ENCODE data around the gene CD200. TPM values are rescaled to one million over a fixed set of nuclear protein-coding genes. Genes with fewer than 3 reads are reported as not detected.

The CD200 gene
- polyA plus RNA-seq, 3 donors = 2.6 to 25.7 (median 13.0) TPM

DNA sequence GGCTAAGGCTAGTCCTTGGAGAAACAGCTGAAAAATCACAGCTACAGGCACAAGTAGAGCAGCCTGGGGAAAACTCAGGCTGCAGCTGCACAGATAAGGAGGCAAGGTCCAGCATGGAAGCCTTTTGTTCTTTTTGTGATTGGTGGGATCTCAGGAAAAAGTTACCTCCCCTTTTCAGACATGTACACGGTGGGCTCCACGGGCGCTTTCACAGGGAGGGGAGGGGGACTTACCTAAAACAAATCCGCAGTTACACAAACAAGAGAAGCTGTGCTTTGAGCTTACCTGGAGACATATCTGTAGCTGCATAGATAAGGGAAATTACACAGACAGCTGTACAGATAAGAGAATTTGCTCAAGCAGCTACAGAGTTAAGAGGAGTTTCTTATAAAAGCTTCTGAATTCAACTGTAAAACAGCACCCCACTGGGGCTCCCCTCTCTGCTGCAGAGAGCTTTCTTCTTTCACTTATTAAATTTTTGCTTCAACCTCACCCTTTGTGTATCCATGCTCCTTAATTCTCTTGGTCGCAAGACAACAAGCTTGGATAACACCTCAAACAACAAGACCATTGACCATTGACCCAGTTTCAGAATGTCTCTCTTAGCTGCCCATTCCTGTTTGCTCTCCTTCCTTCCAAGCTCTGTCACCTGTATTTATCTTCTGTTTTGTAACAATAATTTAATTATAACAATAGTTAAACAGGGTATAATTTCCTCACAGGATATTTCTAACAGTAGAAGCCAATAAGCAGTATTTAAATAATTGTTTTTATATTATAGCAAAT is 10.9 kb upstream of the CD200 start:
- no peak overlapping the region for H3K27ac ChIP-seq (ENCODE audit: low read depth, low read length)
- 17 to 62% (median 62%) methylated on average over 5 of the region's 5 CpGs for WGBS, 3 donors

DNA sequence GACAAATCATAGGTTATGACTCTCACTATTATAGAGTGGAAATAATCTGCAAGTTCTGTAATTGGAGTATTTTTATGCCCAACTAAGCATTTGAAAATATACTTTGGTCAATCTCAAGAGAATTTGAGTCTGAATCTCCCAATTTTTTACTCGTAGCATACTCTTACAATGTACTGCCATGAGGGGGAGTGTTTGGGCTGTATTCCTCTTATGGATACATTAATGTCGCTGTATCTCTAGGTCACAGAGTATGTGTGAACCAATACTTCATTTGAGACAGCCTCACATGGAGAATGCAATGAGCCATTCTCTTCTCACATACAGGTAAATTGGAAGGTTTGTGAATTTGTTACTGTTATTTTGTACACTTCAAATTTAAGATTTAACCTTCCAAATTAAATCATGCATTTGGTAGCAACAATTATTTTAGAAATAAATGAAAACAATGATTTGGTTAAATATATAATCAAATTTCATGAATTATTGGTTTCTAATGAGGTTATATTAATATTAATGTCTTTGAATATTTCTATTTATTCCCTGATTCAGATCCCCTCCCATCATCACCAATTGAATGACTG is 5.5 kb upstream of the CD200 start:
- H3K27ac ChIP-seq (ENCODE audit: low read depth, low read length) = no peak overlapping the region
- WGBS, 3 donors = 0 to 10% (median 2%) methylated on average over 2 of the region's 2 CpGs

DNA sequence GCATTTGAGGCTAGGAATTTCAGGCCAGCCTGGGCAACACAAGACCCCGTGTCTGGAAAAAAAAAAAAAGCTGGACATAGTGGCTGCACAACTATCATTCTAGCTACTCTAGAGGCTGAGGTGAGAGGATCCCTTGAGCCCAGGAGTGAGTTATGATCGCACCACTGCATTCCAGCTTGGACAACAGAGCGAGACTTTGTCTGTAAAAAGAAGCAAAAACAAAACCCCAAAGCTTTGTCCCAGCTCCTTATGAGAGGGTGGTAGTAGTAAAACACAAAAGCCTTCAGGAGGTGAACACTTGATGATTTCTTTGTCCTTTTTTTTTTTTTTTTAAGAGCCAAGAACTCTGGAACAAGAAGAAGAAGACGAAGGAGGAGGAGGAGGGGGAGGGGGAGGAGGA is 1.1 kb upstream of the CD200 start:
- WGBS, 3 donors = 84 to 100% (median 96%) methylated on average over 3 to 4 of the region's 4 CpGs
- no peak overlapping the region for H3K27ac ChIP-seq (ENCODE audit: low read depth, low read length)

DNA sequence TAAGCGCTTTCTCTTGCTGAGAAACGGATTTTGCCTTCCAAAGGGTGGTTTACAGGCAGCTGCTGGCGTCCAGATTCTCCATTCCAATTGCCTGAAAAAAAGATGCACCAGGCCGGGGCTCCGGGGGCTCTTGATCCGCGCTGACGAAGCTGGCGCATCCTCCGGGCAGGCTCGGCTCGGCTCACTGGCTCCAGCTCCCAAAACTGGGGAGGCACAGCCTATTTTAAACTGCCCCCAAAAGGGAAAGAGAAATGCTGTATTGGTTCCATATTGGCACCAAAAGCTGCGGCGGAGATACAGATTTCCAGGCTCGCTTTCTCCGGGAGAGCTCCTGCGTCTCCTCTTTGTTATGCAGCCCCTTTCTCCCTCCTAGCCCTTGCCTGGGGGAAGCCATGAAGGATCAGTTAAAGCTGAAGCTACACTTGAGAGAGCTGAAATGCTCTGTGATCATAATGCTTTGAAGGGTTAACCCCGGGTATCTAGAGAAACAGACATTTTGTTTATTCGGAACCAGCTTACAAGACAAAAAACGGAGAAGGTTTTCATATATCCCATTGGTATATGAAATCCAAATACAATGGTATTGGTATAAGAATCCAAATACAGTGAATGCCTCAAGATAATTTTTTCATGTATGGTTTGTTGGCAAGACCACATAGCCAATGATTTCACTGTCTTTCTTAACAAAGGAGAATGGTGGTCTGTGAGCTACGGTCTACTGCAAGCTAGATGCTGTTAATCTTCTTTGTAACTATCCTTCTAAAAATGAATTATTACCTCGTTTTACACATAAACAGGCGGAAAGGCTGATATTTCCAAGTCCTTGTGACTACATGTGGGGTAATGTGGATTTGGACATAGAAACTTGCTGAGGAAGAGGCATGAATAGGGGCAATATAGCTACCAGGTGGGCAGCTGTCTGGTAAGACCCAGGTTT is 693 bp downstream of the CD200 start:
- WGBS, 3 donors = 3 to 13% (median 4%) methylated on average over 23 of the region's 23 CpGs
- no peak overlapping the region for H3K27ac ChIP-seq (ENCODE audit: low read depth, low read length)

DNA sequence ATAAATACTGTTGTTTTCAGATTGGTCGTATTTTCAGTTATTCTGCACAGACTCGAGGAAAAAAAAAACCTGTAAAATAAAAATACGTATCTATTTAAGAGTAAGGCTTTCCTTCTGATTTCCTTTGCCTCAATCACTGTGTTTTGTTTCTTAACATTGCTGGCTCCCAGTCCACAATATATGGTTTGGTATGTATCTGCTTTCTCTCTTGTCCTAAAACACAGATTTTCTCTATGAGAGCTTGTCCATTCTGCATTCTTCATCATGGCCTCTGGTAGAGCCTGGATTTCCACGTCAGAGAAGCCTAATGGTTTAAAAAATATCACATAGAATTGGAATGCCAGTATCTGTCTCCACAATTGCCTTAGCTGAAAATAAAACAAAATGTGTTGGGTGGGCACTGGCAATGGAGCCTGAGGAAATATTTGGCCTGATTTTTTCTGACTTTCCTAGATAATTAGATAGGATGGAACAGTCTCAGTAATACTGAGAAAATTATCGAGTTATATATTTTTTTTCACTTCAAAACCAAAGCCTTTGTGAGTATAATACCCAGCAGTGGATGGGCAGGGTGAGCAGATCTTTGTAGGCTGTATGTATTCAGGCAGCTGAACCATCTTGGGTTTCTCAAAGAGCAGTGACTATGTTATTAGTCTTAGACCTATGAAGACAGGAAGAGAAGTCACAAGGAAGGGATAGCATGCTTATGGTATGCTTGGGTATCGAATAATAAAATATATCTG is 1.9 kb downstream of the CD200 start:
- WGBS, 3 donors = 35 to 48% (median 37%) methylated on average over 6 of the region's 6 CpGs
- H3K27ac ChIP-seq (ENCODE audit: low read depth, low read length) = no peak overlapping the region

DNA sequence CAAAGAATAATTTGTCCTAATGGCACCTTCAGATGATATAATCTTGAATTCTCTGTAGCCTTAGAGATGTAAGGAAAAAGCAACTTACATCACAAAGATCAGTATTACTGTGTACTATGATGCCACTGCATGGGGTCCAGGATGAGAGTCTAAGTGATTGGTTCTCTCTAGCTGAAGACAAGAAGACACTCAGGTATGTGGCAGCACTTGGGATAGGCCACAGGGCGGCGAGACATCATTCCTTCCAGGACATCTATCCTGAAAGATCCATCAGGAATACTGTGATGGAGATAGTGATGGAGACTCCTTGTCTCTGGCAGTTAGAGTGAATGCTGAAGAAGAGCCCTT is 2.5 kb downstream of the CD200 start:
- no peak overlapping the region for H3K27ac ChIP-seq (ENCODE audit: low read depth, low read length)
- 92 to 100% (median 100%) methylated on average over 2 of the region's 2 CpGs for WGBS, 3 donors

DNA sequence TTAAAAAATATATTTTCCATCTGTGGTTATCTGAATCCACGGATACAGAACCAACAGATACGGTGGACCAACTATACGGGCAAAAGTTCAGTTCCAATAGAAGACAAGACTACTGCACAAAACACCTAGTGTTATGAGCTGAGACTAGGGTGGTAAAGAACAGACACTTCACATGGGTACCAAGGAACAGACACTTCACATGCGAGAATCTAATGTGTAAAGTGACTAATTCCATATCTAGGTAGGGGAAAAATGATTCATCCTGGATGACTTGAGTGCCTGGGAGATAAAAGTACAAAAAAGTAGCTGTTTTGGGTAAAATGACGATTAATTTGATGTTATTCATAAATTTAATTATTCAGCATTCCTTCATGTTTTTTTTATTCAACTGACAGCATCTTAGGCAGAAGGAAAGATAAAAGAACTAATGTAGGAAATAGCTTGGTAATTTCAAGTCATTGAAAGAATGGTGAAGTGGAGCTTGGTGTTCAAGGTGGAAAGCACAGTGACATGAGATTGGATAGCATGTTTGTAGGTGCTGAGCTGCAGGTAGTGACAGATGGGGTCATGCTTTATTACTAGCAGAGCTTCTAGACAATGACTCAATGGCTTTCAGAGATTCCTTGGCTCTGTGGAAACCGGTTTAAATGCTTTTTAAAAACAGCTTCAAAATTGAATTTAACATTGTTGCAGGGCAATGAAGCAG is 5.2 kb downstream of the CD200 start:
- 77 to 81% (median 81%) methylated on average over 6 of the region's 6 CpGs for WGBS, 3 donors
- no peak overlapping the region for H3K27ac ChIP-seq (ENCODE audit: low read depth, low read length)

DNA sequence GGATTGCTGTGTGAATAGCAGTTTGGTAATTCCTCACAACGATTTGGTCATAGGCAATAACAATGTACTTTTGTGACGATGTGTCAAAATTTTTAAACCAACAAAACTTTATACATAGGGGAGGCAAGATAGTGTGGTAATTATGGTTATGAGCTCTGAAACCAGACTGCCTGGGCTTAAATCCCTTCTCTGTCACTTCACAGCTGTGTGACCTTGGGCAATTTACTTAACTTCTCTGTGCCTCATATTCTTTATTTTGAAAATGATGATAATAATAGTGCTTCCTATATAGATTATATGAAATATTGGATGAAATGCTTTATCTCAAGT is 5.7 kb downstream of the CD200 start:
- WGBS, 3 donors = 67 to 82% (median 69%) methylated on average over 2 of the region's 2 CpGs
- H3K27ac ChIP-seq (ENCODE audit: low read depth, low read length) = no peak overlapping the region

DNA sequence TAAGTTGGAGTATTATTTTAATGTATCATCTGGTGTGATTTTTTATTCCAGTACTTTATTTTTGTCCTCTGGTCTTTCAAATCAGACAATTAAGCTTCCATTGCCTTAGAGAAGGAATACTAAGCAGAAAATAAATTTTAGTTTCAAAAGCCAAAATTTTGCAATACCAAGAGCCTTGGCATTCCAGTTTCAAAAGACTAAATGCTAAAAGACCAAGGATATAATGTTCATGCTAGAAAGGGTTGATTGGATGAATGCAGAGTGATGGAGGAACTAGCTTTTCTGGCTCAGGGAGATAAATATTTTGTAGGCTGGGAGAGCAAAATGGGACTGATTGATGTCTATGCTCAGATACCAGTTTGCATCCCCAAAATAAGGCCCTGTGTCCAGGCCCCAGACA is 6.2 kb downstream of the CD200 start:
- no peak overlapping the region for H3K27ac ChIP-seq (ENCODE audit: low read depth, low read length)

DNA sequence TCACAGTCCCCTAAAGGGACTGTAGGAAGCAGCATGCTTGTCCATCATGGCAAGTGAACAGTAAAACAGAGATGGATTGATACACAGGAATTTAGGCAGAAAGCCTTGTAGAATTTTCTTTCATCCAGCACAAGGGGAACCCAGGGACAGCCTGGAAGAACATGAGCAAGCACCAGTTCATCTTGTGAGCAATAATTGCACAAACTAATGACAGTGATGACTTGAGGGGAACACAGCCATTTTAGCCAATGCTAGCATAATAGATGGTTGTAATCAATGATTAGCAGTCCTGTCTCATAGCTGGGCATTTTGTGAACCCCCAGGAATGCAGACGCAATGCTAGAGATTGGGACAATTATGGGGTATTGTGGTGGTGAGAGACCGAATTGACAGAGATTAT is 6.7 kb downstream of the CD200 start:
- WGBS, 3 donors = 50 to 79% (median 61%) methylated on average over 2 of the region's 2 CpGs
- no peak overlapping the region for H3K27ac ChIP-seq (ENCODE audit: low read depth, low read length)

DNA sequence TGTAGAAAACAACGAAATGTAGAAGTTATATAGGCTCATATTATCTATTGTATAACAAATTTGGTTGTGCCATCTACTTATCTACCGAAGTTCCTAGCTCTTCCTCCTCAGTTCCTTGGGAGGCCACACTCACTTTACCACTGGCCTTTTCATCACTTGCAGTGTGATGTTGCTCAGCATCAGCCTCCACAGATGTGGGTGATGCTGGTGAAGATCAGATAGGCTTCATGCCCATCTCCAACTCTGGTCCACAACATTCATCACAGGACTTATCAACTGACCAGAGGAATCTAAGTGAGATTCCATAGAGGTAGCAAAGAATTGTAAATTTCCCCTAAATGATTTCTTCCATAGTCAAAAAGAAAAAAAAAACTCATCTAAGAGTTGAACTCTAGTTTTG is 8.4 kb downstream of the CD200 start:
- no peak overlapping the region for H3K27ac ChIP-seq (ENCODE audit: low read depth, low read length)
- WGBS, 3 donors = 78 to 86% (median 80%) methylated on average over 2 of the region's 2 CpGs

DNA sequence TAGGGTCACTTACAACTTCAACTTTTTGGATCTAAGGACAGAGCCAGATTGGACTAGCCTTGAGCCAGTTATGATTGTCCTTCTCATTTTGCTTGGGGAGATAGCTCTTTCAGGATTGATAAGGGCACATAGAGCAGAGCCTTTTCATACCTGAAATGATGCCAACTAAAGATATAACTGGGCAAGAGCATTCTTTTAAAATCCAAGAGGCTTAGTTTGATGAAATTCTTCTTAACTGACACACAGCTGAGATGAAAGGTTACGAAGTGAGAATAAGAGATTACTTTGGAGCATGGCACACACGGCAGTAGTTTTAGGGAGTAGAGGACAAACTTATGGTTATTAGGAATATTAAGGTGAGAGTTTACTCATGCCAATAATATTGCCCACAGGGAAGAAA is 12.7 kb downstream of the CD200 start:
- no peak overlapping the region for H3K27ac ChIP-seq (ENCODE audit: low read depth, low read length)
- 86 to 91% (median 87%) methylated on average over 2 of the region's 2 CpGs for WGBS, 3 donors

DNA sequence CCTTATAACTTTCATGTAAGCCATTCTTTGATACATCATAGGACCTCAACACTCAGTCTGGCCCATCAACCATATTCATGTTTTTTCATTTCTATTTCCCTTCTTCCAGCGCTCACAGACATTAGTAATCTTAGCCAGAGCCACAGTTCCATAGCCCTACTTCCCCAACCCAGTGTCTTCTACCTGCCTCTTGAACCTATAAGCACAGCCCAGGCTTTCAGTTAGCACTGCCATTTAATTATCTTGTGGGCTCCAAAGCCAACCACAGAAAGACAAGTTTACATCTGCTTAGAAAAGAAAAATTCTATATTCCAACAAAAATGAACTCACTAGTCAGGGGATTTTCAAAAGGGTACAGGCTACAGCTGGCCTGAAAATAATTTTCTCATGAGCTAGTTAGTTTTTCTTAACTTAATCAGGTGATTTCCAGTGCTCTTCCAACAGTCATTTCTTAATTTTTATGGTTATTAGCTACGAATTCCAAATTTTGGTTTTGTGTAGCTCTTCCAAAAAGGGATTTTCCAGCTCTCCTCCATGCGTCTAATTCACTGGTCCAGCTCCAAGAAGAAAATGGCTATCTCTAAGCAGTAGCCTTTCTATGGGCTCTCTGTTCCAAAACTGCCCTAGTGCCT is 13.7 kb downstream of the CD200 start:
- 68 to 77% (median 72%) methylated on average over 3 of the region's 3 CpGs for WGBS, 3 donors
- no peak overlapping the region for H3K27ac ChIP-seq (ENCODE audit: low read depth, low read length)

DNA sequence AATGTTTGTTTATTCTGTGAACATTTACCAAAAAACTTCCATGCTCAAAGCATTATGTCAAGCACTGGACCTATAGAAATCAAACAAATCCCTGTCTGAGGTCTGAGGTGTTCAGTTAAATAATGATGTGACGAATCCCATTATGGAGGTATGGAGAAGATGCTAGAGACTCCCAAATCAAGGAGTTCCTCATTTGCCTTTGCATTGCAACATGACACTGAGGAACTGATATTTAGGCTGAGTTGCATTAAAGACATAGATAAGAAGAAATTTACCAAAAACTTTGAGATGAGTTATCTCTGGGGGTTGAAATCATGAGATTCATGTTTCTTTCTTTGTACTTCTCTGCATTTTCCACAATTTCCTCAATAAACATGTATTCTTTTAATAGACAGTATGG is 16.0 kb downstream of the CD200 start:
- H3K27ac ChIP-seq (ENCODE audit: low read depth, low read length) = no peak overlapping the region
- 85 to 91% (median 85%) methylated on average over 1 of the region's 1 CpG for WGBS, 3 donors

DNA sequence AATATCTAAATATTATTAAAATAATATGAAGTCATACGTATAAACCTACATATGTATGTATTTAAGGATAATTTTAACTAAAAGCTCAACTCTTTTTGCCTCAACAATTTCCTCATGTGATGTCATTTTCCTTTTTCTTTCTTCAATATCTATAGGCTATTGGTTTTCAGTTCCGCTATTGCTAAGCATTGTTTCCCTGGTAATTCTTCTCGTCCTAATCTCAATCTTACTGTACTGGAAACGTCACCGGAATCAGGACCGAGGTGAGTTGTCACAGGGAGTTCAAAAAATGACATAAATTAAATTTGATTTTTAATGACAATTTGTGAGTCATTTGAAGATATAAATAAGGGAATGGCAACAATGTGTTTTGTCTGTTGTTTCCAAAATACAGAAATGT is 16.6 kb downstream of the CD200 start:
- WGBS, 3 donors = 85 to 92% (median 87%) methylated on average over 6 of the region's 6 CpGs
- H3K27ac ChIP-seq (ENCODE audit: low read depth, low read length) = no peak overlapping the region

DNA sequence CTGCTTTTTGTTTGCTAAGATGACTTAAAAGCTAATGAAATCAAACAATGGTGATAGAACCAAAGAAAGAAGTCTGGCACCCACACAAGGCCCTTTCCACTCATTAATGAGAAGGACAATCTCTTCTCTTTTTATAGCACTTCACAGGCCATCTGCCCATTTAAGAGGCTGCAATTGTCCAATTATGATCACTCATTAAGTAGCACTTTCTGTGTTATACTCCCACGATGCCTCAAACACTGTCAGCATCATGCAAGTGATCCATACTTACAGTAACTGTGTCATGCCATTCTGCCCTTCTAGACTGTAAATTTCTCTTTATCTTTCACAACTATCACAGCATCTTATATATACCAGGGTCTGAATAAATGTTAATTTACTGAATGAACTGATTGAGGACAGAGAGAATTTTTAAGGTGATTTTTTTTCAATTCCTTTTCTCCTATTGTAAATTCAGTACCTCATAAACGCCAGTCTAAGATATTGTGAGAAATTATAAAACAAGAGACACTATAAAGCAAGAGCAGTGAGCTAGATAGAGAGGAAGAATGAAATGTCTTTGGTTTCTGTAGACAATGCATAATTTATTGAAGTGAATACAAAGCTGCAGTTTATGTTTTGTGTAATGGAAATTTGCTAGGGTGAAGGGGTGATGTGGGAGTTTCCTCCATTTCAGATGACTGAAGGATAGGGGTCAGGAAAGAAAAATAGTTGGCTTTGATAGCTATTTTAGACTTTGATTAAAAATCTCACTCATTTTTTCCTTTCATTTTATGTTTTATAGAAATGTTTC is 17.3 kb downstream of the CD200 start:
- WGBS, 3 donors = 72 to 81% (median 75%) methylated on average over 2 of the region's 2 CpGs

DNA sequence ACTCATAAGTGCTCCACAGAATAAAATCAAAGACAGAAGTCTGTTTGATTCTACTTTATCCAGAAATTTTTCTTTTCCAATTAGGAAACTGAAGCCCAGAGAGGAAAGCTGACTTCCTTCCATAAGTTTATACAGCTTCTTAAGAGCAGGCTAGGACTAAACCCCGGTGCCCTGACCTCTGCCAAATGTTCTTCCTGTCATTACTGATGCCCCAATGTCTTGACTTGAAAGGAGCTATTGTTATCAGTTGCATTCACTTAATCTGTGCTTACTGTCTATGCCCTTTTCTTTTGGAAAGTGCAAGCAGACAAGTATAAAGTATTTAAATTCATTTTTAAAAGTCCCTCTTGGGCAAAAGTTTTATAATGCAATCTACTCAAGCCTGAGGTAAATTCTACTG is 18.1 kb downstream of the CD200 start:
- no peak overlapping the region for H3K27ac ChIP-seq (ENCODE audit: low read depth, low read length)
- WGBS, 3 donors = 44 to 63% (median 47%) methylated on average over 1 of the region's 1 CpG

More for the DNA sequence above, 17.3 kb downstream of the CD200 start:
- H3K27ac ChIP-seq (ENCODE audit: low read depth, low read length) = no peak overlapping the region

Measured in adipose tissue (tissue), 3 donors.